H1 (cell line): ENCODE data around the gene VAV2. TPM values are rescaled to one million over a fixed set of nuclear protein-coding genes. Genes with fewer than 3 reads are reported as not detected.

ENCODE experiments used
- ASH2L ChIP-seq: fragments of 200-600, 300-600 bp; sonication (generic); IDR thresholded peaks from one replicate; pipeline ENCODE4 v1.7.1; 2017; ENCODE audit warnings: low read length
- EGR1 ChIP-seq: IDR thresholded peaks from 2 replicates; pipeline ENCODE4 v1.6.1; 2011; ENCODE audit warnings: low read depth, low read length, borderline replicate concordance
- RNF2 ChIP-seq: fragments of 200-900, 300-1000 bp; sonication (generic); IDR thresholded peaks from 2 replicates; pipeline ENCODE4 v1.7.1; 2016; ENCODE audit warnings: borderline replicate concordance, low read depth, mild to moderate bottlenecking, antibody characterized with exemption, low read length; ENCODE audit not compliant: poor library complexity, severe bottlenecking; ENCODE audit errors: missing control alignments
- SIN3A ChIP-seq, 2 experiments: IDR thresholded peaks in 1 of 2; conservative IDR thresholded peaks in 1 of 2; 2 replicates each; pipeline ENCODE4 v1.6.1; 2011 to 2012; ENCODE audit warnings: low read length in 2 of 2, improper control_type of control experiment in 1 of 2, low read depth in 1 of 2, mild to moderate bottlenecking in 1 of 2
- SP4 ChIP-seq: IDR thresholded peaks from 2 replicates; pipeline ENCODE4 v1.6.1; 2012; ENCODE audit warnings: low read length, inconsistent platforms
- polyA plus RNA-seq, 7 experiments: library from polyadenylated mRNA; depleted of rRNA in 3 of 7; stranded (reverse) in 5 of 7; unstranded in 2 of 7; fragments of >200 nt in 5 of 7; fragments of 200-250 nt in 2 of 7; gene quantifications; 1 replicate in 5 of 7; 2 replicates in 1 of 7; 4 replicates in 1 of 7; pipeline versions ENCODE4 v1.2.1 to v1.2.3, GENCODE V29; 2011 to 2013; ENCODE audit warnings: missing spikeins in 2 of 7, mixed read lengths in 2 of 7
- total RNA-seq: library from RNA; stranded (reverse); fragmentation: NEBNext Ultra II Directional; extraction: Animal tissue kit (Norgen Biotek cat#: 25700); gene quantifications from 2 replicates; pipeline ENCODE4 v1.2.1, GENCODE V29; 2021

Gene VAV2
- total and polyA plus RNA-seq, 2 of the 8 experiments (the other 6 are each of a cell fraction or from before 2014, with no cell fraction given) = 13.6 to 37.6 TPM

GRCh38 chr9:133742849-133743444 lies 249.2 kb downstream of the VAV2 start (continued):
- peak in 1 of 2 experiments; percentile 81; a peak in 2 of 4 replicates for TF ChIP-seq SIN3A (conservative IDR thresholded peaks at IDR 0.05 in 1 of 2, IDR thresholded peaks at IDR 0.05 in 1 of 2; ENCODE audit: low read depth in 1 of 2, low read length in 2 of 2)
- no peak for TF ChIP-seq SP4
- TF ChIP-seq RNF2 = no peak
- TF ChIP-seq EGR1 = no peak
- TF ChIP-seq ASH2L = no peak
